Astrocyte (in vitro differentiated cells and primary cell): Measurements from ENCODE around the gene SLC5A6. TPM values are rescaled to one million over a fixed set of nuclear protein-coding genes. Genes with fewer than 3 reads are reported as not detected.

Source experiments
- DNase-seq: peaks from one replicate; pipeline ENCODE4 v3.0.0-alpha.2; 2010; ENCODE audit warnings: low read depth
- FAIRE-seq: peaks from 2 replicates; lab custom pipeline; 2011; peaks lifted over from hg19 to GRCh38; lab: Jason Lieb, UNC
- H2AFZ ChIP-seq: 2 replicates; pipeline ENCODE4 v1.6.0; 2012; ENCODE audit warnings: low read depth, low read length, inconsistent platforms
- H3K27ac ChIP-seq: 2 replicates; pipeline ENCODE4 v1.5.1; 2011; ENCODE audit warnings: low read depth, low read length, inconsistent platforms
- H3K27me3 ChIP-seq: 2 replicates; pipeline ENCODE4 v1.6.0; 2011; ENCODE audit warnings: low read length, inconsistent platforms; ENCODE audit not compliant: insufficient read depth
- H3K36me3 ChIP-seq: 2 replicates; pipeline ENCODE4 v1.5.1; 2011; ENCODE audit warnings: low read length, inconsistent platforms; ENCODE audit not compliant: insufficient read depth
- H3K4me1 ChIP-seq: 2 replicates; pipeline ENCODE4 v1.5.1; 2011; ENCODE audit warnings: low read length, inconsistent platforms; ENCODE audit not compliant: insufficient read depth
- H3K4me2 ChIP-seq: 2 replicates; pipeline ENCODE4 v1.6.0; 2012; ENCODE audit warnings: low read length, inconsistent platforms
- H3K4me3 ChIP-seq: 2 replicates; pipeline ENCODE4 v1.5.1; 2011; ENCODE audit warnings: low read depth, mild to moderate bottlenecking, low read length, inconsistent platforms; ENCODE audit not compliant: insufficient read depth
- H3K79me2 ChIP-seq: 2 replicates; pipeline ENCODE4 v1.6.0; 2012; ENCODE audit warnings: mild to moderate bottlenecking, low read length, inconsistent platforms; ENCODE audit not compliant: insufficient read depth
- H3K9ac ChIP-seq: 2 replicates; pipeline ENCODE4 v1.6.0; 2012; ENCODE audit warnings: mild to moderate bottlenecking, low read length, inconsistent platforms
- H3K9me3 ChIP-seq: 2 replicates; pipeline ENCODE4 v1.5.1; 2012; ENCODE audit warnings: low read depth, mild to moderate bottlenecking, low read length, inconsistent platforms; ENCODE audit not compliant: insufficient read depth
- H4K20me1 ChIP-seq: 2 replicates; pipeline ENCODE4 v1.6.0; 2012; ENCODE audit warnings: low read length, inconsistent platforms; ENCODE audit not compliant: insufficient read depth
- H3K27ac Mint-ChIP-seq: one replicate; pipeline ENCODE4 v1.8.0; 2021; ENCODE audit warnings: mild to moderate bottlenecking, mixed read lengths; ENCODE audit not compliant: unreplicated experiment
- H3K27me3 Mint-ChIP-seq: one replicate; pipeline ENCODE4 v1.8.0; 2021; ENCODE audit warnings: low read depth, mixed read lengths; ENCODE audit not compliant: unreplicated experiment
- H3K36me3 Mint-ChIP-seq: one replicate; pipeline ENCODE4 v1.8.0; 2021; ENCODE audit warnings: low read depth, mixed read lengths; ENCODE audit not compliant: unreplicated experiment
- H3K4me1 Mint-ChIP-seq: one replicate; pipeline ENCODE4 v1.8.0; 2021; ENCODE audit warnings: low read depth, mixed read lengths; ENCODE audit not compliant: unreplicated experiment
- H3K4me3 Mint-ChIP-seq: one replicate; pipeline ENCODE4 v1.8.0; 2021; ENCODE audit warnings: mild to moderate bottlenecking, moderate library complexity, mixed read lengths; ENCODE audit not compliant: unreplicated experiment
- H3K9me3 Mint-ChIP-seq: one replicate; pipeline ENCODE4 v1.8.0; 2021; ENCODE audit warnings: mild to moderate bottlenecking, mixed read lengths; ENCODE audit not compliant: unreplicated experiment
- CTCF ChIP-seq: IDR thresholded peaks from 2 replicates; pipeline ENCODE4 v1.5.1; 2011; ENCODE audit warnings: low read depth, mild to moderate bottlenecking, inconsistent platforms, low read length, moderate library complexity; ENCODE audit not compliant: insufficient read depth
- EZH2 ChIP-seq: IDR thresholded peaks from 2 replicates; pipeline ENCODE4 v1.6.1; 2012; ENCODE audit warnings: mild to moderate bottlenecking, low read length, inconsistent platforms; ENCODE audit not compliant: insufficient read depth
- total RNA-seq: library from RNA; stranded (reverse); gene quantifications from 2 replicates; pipeline ENCODE4 v1.2.1, GENCODE V29; 2021

The SLC5A6 gene
- total RNA-seq, 1 donor from 2014 or later = 54.0 TPM

GRCh38 chr2:27175330-27175729 is 36.7 kb downstream of the SLC5A6 start:
- Histone ChIP-seq H3K9me3 (no peaks in the 10 kb centered on the region), H3K36me3 (no peaks in the 10 kb centered on the region), H2AFZ (no peak overlapping the region), H3K4me2 (no peak overlapping the region), H4K20me1 (no peaks in the 10 kb centered on the region), H3K4me3 (no peak overlapping the region), H3K27me3 (peaks cover 69% of the 10 kb centered on the region), H3K27ac (no peak overlapping the region), H3K79me2 (no peaks in the 10 kb centered on the region), H3K4me1 (no peaks in the 10 kb centered on the region), H3K9ac (no peak overlapping the region)
- no peak for FAIRE-seq
- H3K27ac Mint-ChIP-seq = no peak overlapping the region
- TF ChIP-seq CTCF (no peak), EZH2 (no peak)
- H3K4me3 Mint-ChIP-seq = no peak overlapping the region
- no peak for DNase-seq
- H3K9me3 Mint-ChIP-seq = no peaks in the 10 kb centered on the region
- H3K36me3 Mint-ChIP-seq = no peaks in the 10 kb centered on the region
- no peaks in the 10 kb centered on the region for H3K4me1 Mint-ChIP-seq
- peaks cover 7% of the 10 kb centered on the region for H3K27me3 Mint-ChIP-seq

- H3K4me3 ChIP-seq = no peak overlapping the region
- peaks cover 70% of the 10 kb centered on the region for H3K27me3 ChIP-seq
- H3K4me2 ChIP-seq = no peak overlapping the region
- H3K9me3 ChIP-seq = no peaks in the 10 kb centered on the region
- Mint-ChIP-seq H3K4me1 (no peaks in the 10 kb centered on the region), H3K27me3 (peaks cover 12% of the 10 kb centered on the region), H3K36me3 (no peaks in the 10 kb centered on the region), H3K9me3 (no peaks in the 10 kb centered on the region), H3K27ac (no peak overlapping the region), H3K4me3 (no peak overlapping the region)
- no peak overlapping the region for H3K9ac ChIP-seq
- no peaks in the 10 kb centered on the region for H4K20me1 ChIP-seq
- no peak overlapping the region for H3K27ac ChIP-seq
- TF ChIP-seq CTCF (no peak), EZH2 (no peak)
- H3K36me3 ChIP-seq = no peaks in the 10 kb centered on the region
- H3K79me2 ChIP-seq = no peaks in the 10 kb centered on the region
- H2AFZ ChIP-seq = no peak overlapping the region
- FAIRE-seq (no peak), DNase-seq (no peak)
- no peaks in the 10 kb centered on the region for H3K4me1 ChIP-seq
Measured at GRCh38 chr2:27174638-27175037, 37.4 kb downstream of the SLC5A6 start.

GRCh38 chr2:27171351-27171848 is 40.7 kb downstream of the SLC5A6 start:
- Histone ChIP-seq H3K9me3 (no peaks in the 10 kb centered on the region), H3K27ac (no peak overlapping the region), H3K9ac (no peak overlapping the region), H3K79me2 (no peaks in the 10 kb centered on the region), H2AFZ (no peak overlapping the region), H3K4me2 (no peak overlapping the region), H4K20me1 (no peaks in the 10 kb centered on the region), H3K27me3 (peaks cover 50% of the 10 kb centered on the region), H3K4me3 (no peak overlapping the region), H3K4me1 (no peaks in the 10 kb centered on the region), H3K36me3 (no peaks in the 10 kb centered on the region)
- Mint-ChIP-seq H3K9me3 (no peaks in the 10 kb centered on the region), H3K36me3 (no peaks in the 10 kb centered on the region), H3K4me1 (no peaks in the 10 kb centered on the region), H3K4me3 (no peak overlapping the region), H3K27ac (no peak overlapping the region), H3K27me3 (peaks cover 9% of the 10 kb centered on the region)
- no peak for TF ChIP-seq CTCF
- no peak for TF ChIP-seq EZH2
- FAIRE-seq (no peak), DNase-seq (no peak)
